HEK293T (cell line): ENCODE results near the gene CMTM4.
"Not testable (repeated sequence)": the region's sequence is repeated elsewhere in the genome, so short reads cannot be mapped to it uniquely, and the experiment has no call there.

Experiments used
- ARNT ChIP-seq: fragments of 450-650 bp; IDR thresholded peaks from 2 replicates; pipeline ENCODE4 v1.6.1; 2017; ENCODE audit warnings: mild to moderate bottlenecking
- BHLHE40 ChIP-seq: fragments of 450-650 bp; IDR thresholded peaks from 2 replicates; pipeline ENCODE4 v1.6.1; 2016; ENCODE audit warnings: mild to moderate bottlenecking, moderate library complexity, borderline replicate concordance
- PKNOX1 ChIP-seq: fragments of 450-650 bp; IDR thresholded peaks from 2 replicates; pipeline ENCODE4 v1.6.1; 2016
- SP1 ChIP-seq: fragments of 450-650 bp; IDR thresholded peaks from 2 replicates; pipeline ENCODE4 v1.6.1; 2017
- TARDBP ChIP-seq: fragments of 450-650 bp; IDR thresholded peaks from 2 replicates; pipeline ENCODE4 v1.6.1; 2016

- TF ChIP-seq SP1, BHLHE40, TARDBP, ARNT, PKNOX1: not testable (repeated sequence)
Measured at GRCh38 chr16:66685501-66686115, 10.9 kb downstream of the CMTM4 start.
